ENCODE results near the gene MYD88. TPM values are rescaled to one million over a fixed set of nuclear protein-coding genes. Genes with fewer than 3 reads are reported as not detected.

The MYD88 gene
- total RNA-seq, 1 donor from 2014 or later, result 99.7 TPM

GRCh38 chr3:38110314-38111050 lies 28.0 kb upstream of the MYD88 start:
- Histone ChIP-seq H3K9me3 (no peaks in the 10 kb centered on the region), H3K27me3 (ENCODE audit: low read depth) (no peaks in the 10 kb centered on the region), H3K4me1 (no peaks in the 10 kb centered on the region), H3K36me3 (no peaks in the 10 kb centered on the region), H3K27ac (no peak overlapping the region), H3K4me3 (no peak overlapping the region)
- no peak for TF ChIP-seq CTCF (IDR thresholded peaks at IDR 0.05)
- ATAC-seq, result no peak
- no peak for DNase-seq
- intact Hi-C loops (cut with DNase I), result no loop called here

GRCh38 chr3:38111201-38111600 lies 27.3 kb upstream of the MYD88 start:
- ATAC-seq (no peak), DNase-seq (no peak)
- Histone ChIP-seq H3K36me3 (no peaks in the 10 kb centered on the region), H3K9me3 (no peaks in the 10 kb centered on the region), H3K4me1 (no peaks in the 10 kb centered on the region), H3K27ac (no peak overlapping the region), H3K27me3 (ENCODE audit: low read depth) (no peaks in the 10 kb centered on the region), H3K4me3 (no peak overlapping the region)
- TF ChIP-seq CTCF (IDR thresholded peaks at IDR 0.05), result no peak
- intact Hi-C loops (cut with DNase I), result no loop called here

- Histone ChIP-seq H3K27me3 (ENCODE audit: low read depth) (no peaks in the 10 kb centered on the region), H3K4me3 (no peak overlapping the region), H3K4me1 (no peaks in the 10 kb centered on the region), H3K27ac (no peak overlapping the region), H3K9me3 (no peaks in the 10 kb centered on the region), H3K36me3 (no peaks in the 10 kb centered on the region)
- peak; percentile 38 for DNase-seq
- intact Hi-C loops (cut with DNase I), result no loop called here
- ATAC-seq, result no peak
- TF ChIP-seq CTCF (IDR thresholded peaks at IDR 0.05), result no peak
These were observed 26.6 kb upstream of the MYD88 start for GRCh38 chr3:38111696-38112377.

GRCh38 chr3:38112378-38112761 lies 26.1 kb upstream of the MYD88 start:
- intact Hi-C loops (cut with DNase I), result no loop called here
- Histone ChIP-seq H3K27me3 (ENCODE audit: low read depth) (no peaks in the 10 kb centered on the region), H3K27ac (no peak overlapping the region), H3K4me1 (no peaks in the 10 kb centered on the region), H3K36me3 (no peaks in the 10 kb centered on the region), H3K9me3 (no peaks in the 10 kb centered on the region), H3K4me3 (no peak overlapping the region)
- peak; percentile 35 for DNase-seq
- TF ChIP-seq CTCF (IDR thresholded peaks at IDR 0.05), result no peak
- ATAC-seq, result no peak

GRCh38 chr3:38114052-38114874 lies 24.2 kb upstream of the MYD88 start:
- DNase-seq, result peak; percentile 34
- no peak for TF ChIP-seq CTCF (IDR thresholded peaks at IDR 0.05)
- intact Hi-C loops (cut with DNase I), result no loop called here
- ATAC-seq, result no peak
- peaks cover 8% of the 10 kb centered on the region for H3K36me3 ChIP-seq
- no peak overlapping the region for H3K4me3 ChIP-seq
- H3K27ac ChIP-seq, result no peak overlapping the region
- peaks cover 5% of the 10 kb centered on the region for H3K4me1 ChIP-seq
- H3K27me3 ChIP-seq (ENCODE audit: low read depth), result no peaks in the 10 kb centered on the region
- H3K9me3 ChIP-seq, result no peaks in the 10 kb centered on the region

All from lower lobe of right lung (tissue), 2 donors.